NCI-H748 (cell line): ENCODE measurements around the gene HSPB7.
A peak's percentile ranks its signal among the peaks of the same experiment; 100 is the strongest.
"Not testable (repeated sequence)": the region's sequence is repeated elsewhere in the genome, so short reads cannot be mapped to it uniquely, and the experiment has no call there.

Experiments
- DNase-seq: peaks from one replicate; lab custom pipeline; 2025; ENCODE audit not compliant: unreplicated experiment; lab: John Stamatoyannopoulos, UW

The HSPB7 gene

GRCh38 chr1:15985611-15986297, 32.1 kb downstream of the HSPB7 start:
- DNase-seq = no peak

- DNase-seq = no peak
These were observed 34.6 kb downstream of the HSPB7 start for GRCh38 chr1:15983275-15983674.

GRCh38 chr1:15981679-15982078, 36.2 kb downstream of the HSPB7 start:
- no peak for DNase-seq

DNA sequence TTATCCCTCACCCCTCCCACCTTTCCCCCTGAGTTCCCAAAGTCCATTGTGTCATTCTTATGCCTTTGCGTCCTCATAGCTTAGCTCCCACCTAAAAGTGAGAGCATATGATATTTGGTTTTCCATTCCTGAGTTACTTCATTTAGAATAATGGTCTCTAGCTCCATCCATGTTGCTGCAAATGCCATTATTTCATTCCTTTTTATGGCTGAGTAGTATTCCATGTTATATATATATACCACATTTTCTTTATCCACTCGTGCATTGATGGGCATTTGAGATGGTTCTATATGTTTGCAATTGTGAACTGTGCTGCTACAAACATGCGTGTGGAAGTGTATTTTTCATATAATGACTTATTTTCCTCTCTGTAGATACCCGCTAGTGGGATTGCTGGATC, 39.9 kb downstream of the HSPB7 start:
- DNase-seq = not testable (repeated sequence)

GRCh38 chr1:15975805-15976680, 41.8 kb downstream of the HSPB7 start, which contains the start of gene ZBTB17:
Gene ZBTB17, minus strand, starts transcription at chr1:15976101. Its CDS starts 27,606 bp downstream, at chr1:15948495.
- peak; percentile 91 for DNase-seq

- peak; percentile 50 for DNase-seq
These were observed 42.5 kb downstream of the HSPB7 start for GRCh38 chr1:15975358-15975804.

- no peak for DNase-seq
These were observed 43.0 kb downstream of the HSPB7 start for GRCh38 chr1:15974855-15975254.

DNA sequence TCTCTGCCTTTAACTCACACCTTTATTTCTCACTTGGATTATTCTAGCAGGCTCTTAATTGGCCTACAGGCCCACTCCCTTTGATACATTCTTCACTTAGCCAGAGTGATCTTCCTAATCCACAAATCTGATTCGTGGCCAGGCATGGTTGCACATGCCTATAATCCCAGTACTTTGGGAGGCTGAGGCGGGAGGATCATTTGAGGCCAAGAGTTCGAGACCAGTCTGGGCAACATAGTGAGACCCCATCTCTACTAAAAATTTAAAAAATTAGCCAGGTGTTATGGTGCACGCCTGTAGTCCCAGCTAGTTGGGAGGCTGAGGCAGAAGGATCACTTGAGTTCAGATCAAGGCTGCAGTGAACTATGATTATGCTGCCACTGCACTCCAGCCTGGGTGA, 44.1 kb downstream of the HSPB7 start:
- DNase-seq = no peak

DNA sequence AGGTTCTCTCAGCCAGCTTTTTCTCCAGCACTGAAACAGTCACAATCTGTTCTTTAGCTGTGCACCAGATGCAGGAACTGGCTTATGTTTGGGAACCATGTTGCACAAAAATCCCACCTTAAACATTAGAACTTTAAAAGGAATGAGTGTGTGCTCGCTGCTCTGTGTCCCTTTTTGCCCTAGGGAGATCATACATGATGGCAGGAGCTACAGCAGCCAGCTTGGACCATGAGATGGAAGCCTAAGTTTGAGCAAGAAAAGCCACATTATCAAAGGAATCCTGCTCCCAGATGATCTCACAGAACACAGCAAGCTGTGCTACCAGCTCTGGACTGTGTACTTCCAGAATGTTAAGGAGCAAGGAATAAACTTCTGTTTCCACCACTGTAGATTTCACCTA, 45.4 kb downstream of the HSPB7 start:
- DNase-seq = no peak

GRCh38 chr1:15970911-15971310, 46.9 kb downstream of the HSPB7 start:
- no peak for DNase-seq

DNA sequence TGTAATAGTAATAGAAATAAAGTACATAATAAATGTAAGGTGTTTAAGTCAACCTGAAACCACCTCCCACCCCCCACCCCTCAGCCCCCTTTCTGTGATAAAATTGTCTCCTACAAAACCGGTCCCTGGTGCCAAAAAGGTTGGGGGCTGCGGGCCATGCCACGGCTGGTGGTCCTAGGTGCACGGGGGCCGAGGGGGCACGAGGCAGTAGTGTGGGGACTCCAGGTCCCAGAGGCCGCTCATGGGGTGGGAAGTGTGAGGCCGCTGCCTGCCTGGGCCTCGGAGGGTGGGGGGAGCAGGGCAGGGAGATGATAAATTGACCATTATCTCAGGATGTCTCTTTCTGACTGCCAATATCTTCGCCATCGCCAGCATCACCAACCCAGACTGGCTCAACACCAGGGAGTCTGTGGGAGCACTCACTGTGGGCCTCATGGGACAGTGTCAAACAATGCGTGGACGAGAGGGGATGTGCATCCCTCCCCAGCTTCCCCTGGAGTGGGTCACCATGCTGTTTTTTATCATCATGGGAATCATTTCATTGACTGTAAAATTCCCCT, 48.4 kb downstream of the HSPB7 start:
- DNase-seq = no peak

DNA sequence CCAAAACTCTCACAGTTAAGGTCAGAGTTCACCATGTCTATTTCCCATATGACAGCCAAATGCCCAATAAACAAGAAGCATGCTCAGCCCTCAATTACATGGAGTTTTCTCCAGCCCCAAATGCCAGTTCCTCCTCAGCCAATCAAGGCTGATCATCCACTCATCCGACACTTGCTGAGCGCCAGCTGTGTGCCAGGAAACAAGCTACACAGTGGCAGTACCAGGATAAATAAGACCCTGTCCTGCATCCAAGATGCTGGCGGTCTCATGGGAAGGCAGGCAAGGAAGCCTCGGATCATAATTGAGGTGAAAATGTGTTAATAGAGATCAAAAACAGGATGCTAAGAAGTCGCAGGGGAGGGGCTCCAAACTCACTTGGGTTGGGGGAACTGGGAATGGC, 49.7 kb downstream of the HSPB7 start:
- DNase-seq = no peak

- no peak for DNase-seq
These were observed 50.9 kb downstream of the HSPB7 start for GRCh38 chr1:15966956-15967344.

DNA sequence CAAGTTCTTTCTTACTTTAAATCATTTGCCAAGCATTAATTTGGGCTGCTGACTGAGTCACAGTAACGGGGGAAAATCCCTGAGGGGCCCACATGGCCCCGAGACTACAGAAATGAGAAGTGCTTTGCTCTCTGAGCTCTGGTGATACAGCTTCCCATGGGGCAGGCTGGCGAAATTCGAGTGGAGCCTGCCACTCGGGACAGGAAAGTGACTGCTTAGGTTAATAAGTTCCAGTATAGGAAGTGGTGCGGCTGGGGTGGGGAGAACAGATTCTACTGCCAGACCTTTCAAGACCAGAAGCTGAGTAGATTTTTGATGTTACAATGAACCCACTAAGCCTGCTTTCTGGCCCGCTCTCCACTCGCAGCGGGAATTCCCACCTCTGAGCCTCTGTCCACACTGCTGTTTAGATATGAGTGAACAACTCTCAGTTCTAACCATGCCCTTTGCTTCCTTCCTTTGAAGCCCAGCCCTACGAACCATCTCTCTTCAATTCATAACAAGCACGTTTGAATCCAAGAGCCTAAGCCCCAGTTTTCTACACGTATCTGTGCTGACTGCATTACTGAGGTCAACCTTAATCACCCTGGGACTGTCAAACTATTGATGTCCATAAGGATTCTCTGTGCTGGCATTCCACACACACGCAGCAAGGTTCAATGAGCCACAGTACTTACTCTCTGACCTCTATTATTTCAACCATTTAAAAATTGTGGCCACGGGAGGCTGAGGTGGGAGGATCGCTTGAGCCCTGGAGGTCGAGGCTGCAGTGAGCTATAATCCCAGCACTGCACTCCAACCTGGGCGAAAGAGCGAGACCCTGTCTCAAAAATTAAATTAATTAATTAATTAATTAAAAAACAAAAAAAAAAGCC, 51.5 kb downstream of the HSPB7 start:
- DNase-seq = no peak

DNA sequence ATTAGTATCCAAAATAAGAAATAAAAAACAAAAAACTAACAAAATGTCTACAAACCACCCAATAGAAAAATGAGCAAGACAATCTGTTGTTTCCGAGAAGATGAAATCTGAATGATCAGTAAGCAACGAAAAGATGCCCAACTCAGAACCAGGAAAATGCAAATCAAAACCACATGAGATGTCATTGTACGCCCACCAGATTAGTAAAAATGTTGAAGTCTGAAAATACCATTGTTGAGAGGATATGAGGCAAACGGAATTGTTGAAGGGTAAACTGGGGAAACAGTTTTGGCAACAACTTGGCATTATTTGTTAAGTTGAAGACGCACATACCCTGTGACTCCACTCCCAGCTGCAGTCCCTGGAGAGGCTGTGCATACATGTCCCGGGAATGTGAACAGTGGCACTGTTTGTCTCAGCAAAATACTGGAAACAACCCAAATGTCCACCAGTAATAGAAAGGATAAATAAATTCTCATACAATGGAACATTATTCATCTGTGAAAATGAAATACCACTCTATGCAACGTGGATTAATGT, 52.5 kb downstream of the HSPB7 start:
- no peak for DNase-seq
